UCSD-AML1 (cell line): Measurements from ENCODE around the gene UNC5A.
"Not testable (repeated sequence)": the region's sequence is repeated elsewhere in the genome, so short reads cannot be mapped to it uniquely, and the experiment has no call there.

Experiments
- DNase-seq: peaks from one replicate; lab custom pipeline; 2025; ENCODE audit not compliant: unreplicated experiment; lab: John Stamatoyannopoulos, UW

Gene UNC5A

DNA sequence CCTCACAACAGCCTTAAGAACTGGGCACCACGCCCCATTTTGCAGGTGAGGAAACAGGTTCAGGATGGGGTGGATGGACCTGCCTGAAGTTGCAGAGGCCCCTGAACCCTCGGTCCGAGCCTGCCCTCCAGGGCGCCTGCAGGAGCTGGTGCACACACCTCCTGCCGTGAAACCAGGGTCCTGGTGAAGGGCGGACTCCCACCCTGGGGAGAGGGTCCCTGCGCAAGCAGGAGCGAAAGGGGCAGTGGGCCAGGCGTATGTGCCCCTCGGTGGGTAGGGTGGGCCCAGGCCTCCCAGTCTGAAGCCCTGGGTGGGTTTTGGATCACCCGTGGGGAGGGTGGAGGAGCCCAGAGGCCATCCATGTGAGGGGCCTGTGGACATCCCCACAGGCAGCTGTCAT, 50.9 kb downstream of the UNC5A start:
- DNase-seq, result no peak

DNA sequence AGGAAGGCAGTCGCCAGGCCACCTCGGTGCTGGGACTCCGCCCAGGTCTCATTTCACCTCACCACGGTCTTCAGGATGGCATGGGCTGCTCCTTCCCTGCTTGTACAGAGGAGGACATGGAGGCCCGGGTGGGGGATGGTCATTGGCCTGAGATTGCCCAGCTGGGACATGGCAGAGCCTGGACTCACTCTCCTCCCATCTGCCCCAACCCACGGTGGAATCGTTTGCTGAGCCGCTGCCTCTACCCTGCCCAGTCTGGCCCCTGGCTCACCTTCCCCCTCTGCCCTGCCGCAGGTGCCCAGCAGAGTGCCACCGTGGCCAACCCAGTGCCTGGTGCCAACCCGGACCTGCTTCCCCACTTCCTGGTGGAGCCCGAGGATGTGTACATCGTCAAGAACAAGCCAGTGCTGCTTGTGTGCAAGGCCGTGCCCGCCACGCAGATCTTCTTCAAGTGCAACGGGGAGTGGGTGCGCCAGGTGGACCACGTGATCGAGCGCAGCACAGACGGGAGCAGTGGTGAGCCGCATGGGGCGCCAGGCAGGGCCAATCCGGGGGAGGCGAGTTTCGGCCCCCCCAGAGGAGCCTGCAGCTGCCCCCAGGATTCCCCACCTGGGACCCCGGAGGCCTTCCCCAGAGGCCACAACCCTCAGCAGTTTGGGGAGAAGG, 52.1 kb downstream of the UNC5A start:
- no peak for DNase-seq

DNA sequence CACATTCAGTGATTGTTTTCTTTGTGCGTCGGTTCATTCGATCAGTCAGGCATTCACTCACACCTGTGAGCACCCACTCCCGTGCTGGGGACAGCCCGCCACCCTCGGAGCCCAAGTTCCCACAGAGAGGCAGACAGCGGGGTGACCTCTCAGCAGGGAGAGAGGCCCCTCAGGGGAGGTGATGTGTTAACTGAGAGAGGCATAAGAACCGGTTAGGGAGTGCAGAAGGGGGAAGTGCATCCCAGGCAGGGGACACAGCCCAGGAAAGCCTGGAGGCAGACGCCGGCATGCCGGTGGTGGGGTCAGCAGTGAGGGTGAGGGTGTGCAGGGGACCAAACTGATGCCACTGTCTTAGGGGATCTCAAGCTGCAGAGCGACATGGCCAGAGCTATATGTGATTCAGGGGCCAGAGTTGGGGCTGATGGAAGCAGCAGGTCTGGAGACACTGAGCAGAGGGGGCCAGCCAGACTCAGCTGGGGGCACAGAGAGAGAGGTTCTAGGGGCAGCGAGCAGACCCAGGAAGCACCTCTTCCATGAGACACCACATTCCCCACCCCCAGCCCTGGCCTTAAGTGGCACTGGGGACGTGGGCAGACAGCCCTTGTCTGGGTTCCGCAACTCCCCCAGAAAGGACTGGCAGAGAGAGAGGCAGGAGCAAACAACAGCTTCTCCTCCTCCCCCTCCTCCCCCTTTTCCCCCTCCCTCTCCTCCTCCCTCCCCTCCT, 52.8 kb downstream of the UNC5A start:
- DNase-seq, result no peak

DNA sequence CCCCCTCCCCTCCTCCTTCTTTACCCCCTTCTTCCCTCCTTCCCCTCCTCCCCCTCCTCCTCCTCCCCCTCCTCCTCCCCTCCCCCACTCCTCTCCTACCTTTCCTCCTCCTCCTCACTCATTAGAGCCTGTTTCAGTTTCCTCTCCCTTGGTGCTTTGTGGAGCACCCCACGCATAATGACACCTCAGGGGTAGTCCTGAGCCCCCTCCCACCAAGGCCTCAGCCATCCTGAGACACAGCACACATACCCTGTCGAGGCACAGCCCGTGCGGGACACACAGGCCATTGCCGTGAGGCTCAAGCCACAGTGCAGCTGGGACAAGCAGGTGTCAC, 53.4 kb downstream of the UNC5A start:
- no peak for DNase-seq

DNA sequence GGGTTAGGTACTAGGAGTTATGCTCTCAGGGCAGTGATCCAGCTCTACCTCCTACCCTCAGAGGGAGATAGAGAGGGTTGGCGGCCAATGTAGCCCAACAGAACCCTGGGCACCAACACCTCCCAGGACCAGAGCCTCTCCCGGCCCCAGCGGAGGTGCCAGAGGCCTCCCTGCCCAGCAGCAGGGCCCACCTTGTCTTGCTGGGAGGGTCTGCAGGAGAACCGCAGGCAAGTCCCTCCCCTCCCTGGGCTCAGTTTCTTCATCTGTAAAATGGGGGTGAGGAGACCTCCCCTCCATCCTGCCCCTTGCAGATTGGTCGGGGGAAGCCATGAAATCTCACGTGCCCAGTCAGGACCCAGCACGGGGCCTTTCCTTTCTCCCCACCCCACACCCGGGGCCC, 54.4 kb downstream of the UNC5A start:
- no peak for DNase-seq

DNA sequence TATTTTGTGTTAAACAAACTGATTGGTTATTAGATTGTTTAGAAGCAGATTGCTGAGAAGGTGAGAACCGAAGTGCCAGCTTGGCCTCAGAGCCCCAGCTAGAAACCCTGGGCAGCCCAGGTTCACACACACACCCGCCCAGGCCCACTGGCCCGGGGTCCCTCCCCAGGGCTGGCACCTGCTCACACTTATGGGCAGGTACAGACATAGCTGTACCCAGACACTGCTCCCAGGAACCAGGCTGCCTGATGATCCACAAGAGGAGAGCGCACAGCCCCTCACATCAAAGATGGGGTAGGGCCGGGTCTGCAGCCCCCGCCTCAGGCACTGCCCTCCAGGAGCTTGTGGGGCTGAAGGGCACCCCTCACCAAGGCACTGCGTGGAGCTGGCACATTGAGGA, 55.6 kb downstream of the UNC5A start:
- no peak for DNase-seq

DNA sequence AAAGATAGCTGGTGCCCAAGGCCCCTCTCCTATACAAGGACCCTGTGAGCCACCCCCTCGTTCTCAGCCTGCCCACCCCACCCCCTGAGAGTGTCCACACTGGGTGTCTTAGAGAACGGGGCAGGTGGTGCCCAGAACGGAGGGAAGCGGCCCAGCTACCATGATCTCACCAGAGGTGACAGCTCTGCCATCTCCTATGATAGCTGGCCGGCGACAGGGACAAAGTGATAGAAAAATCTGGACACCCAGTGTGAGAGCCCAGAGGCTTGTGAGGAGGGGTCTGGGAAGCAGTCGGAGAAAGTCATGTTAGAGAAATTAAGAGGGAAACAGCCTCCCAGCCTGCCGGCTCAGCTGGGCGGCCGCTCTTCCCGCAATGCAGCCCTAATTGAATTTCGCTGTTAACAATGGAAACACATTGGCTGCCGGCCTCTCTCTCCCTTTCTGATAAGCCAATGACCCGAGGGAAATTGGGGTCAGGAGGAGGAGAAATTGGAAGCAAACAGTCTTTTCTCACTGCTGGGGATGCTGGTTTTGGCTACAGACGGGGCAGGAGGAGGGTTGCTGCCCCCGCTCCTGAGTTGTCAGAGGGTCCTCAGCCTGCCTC, 56.5 kb downstream of the UNC5A start:
- no peak for DNase-seq

DNA sequence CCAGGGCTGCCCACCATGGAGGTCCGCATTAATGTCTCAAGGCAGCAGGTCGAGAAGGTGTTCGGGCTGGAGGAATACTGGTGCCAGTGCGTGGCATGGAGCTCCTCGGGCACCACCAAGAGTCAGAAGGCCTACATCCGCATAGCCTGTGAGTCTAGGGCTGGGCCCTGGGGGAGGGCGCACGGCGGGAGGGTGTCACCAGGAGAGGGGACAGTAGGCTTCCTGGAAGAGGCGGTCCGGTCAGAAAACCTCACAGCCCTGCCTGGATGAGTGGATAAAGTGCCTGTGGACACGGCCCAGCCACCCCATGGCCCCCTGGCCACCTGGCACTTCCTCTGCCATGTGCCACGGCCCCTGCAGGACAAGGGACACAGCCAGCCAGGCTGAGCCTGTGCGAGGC, 57.8 kb downstream of the UNC5A start:
- DNase-seq, result no peak

DNA sequence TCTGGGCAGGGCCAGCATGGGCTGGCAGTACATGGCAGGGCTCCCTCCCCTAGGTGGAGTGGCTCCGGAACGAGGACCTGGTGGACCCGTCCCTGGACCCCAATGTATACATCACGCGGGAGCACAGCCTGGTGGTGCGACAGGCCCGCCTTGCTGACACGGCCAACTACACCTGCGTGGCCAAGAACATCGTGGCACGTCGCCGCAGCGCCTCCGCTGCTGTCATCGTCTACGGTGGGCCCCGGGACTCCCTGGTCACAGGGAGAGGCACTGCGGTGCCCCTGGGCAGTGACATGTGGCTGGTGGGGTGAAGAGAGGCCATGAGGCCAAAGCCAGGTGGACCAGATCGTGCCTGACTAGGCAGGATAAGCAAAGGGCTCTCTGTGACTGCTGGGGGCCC, 58.4 kb downstream of the UNC5A start:
- DNase-seq, result no peak

DNA sequence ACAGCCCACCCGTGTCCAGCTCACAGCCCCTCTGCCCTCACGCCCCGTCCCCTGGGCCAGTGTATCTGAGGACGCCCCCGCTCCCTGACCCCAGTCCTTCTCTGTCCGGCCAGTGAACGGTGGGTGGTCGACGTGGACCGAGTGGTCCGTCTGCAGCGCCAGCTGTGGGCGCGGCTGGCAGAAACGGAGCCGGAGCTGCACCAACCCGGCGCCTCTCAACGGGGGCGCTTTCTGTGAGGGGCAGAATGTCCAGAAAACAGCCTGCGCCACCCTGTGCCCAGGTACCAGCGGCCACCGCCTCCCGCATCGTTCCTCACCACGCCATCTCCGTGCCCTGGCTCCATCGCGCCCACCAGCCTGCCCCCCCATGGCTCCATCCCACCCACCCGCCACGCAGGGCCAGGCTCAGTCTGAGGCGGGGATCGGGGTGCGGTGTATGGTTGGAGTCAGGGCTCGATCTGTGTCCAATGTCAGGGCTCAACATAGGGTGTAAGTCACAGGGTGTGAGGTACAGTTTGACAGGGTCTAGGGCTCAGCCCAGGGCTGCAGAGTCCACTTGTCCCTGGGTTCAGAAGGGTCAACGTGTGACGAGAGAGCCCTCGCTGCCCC, 59.2 kb downstream of the UNC5A start:
- no peak for DNase-seq

DNA sequence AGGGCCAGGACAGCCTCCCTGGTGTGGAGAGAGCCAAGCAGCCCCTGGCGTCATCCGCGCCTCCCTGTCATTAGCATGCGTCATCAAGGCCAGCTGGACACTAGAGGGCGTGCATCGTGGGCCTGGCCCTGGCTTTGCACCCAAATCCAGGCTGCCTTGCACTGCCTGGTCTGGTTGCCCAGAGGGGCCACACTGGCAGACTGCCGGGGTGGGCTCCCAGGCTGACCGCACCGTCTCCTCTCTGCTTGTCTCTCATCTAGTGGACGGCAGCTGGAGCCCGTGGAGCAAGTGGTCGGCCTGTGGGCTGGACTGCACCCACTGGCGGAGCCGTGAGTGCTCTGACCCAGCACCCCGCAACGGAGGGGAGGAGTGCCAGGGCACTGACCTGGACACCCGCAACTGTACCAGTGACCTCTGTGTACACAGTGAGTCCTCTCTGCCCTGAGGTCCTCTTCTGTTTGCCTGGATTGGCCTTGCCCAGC, 59.8 kb downstream of the UNC5A start:
- no peak for DNase-seq

DNA sequence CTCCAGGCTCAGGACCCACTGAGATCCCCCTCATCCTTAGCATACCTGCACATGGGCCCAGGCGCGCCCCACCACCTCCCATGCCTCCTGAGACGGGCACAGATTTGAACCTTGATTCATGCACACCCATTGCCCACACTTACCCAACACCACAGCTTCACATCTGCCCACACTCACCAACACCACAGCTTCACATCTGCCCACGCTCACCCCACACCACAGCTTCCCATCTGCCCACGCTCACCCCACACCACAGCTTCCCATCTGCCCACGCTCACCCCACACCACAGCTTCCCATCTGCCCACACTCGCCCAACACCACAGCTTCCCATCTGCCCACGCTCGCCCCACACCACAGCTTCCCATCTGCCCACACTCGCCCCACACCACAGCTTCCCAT, 60.3 kb downstream of the UNC5A start:
- DNase-seq, result not testable (repeated sequence)

DNA sequence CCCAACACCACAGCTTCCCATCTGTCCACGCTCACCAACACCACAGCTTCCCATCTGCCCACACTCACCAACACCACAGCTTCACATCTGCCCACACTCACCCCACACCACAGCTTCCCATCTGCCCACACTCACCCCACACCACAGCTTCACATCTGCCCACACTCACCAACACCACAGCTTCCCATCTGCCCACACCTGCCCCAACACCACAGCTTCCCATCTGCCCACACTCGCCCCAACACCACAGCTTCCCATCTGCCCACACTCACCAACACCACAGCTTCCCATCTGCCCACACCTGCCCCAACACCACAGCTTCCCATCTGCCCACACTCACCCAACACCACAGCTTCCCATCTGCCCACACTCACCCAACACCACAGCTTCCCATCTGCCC, 62.2 kb downstream of the UNC5A start:
- not testable (repeated sequence) for DNase-seq

DNA sequence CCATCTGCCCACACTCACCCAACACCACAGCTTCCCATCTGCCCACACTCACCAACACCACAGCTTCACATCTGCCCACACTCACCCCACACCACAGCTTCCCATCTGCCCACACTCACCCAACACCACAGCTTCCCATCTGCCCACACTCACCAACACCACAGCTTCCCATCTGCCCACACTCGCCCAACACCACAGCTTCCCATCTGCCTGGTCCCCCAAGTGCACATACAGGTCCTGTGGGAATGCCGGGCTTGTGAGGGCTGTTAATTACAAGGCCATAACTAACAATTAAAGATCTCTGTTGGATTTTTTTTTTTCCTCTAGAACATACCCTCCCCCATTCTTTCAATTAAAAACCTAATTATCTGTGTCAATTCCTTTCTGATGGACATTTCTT, 62.7 kb downstream of the UNC5A start:
- not testable (repeated sequence) for DNase-seq

DNA sequence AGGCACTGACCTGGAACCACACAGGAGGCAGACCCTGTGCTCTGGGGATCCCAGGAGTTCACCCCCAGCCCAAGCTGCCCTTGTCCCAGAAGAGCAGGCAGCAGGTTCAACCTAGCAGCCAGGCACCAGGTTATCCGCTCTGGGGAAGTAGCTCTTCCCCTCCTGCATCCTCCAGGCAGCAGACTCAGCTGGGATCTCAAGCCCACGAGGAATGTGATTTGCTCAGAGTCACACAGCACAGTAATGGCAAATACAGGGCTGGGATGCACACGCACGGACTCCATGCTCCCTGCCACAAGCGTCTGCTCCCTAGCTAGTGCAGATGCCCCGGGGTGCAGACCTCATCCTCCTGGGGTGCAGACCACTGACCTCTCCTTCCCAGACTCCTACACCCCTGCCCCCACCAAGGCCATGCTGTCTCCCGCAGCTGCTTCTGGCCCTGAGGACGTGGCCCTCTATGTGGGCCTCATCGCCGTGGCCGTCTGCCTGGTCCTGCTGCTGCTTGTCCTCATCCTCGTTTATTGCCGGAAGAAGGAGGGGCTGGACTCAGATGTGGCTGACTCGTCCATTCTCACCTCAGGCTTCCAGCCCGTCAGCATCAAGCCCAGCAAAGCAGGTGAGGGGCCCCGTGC, 63.3 kb downstream of the UNC5A start:
- no peak for DNase-seq

DNA sequence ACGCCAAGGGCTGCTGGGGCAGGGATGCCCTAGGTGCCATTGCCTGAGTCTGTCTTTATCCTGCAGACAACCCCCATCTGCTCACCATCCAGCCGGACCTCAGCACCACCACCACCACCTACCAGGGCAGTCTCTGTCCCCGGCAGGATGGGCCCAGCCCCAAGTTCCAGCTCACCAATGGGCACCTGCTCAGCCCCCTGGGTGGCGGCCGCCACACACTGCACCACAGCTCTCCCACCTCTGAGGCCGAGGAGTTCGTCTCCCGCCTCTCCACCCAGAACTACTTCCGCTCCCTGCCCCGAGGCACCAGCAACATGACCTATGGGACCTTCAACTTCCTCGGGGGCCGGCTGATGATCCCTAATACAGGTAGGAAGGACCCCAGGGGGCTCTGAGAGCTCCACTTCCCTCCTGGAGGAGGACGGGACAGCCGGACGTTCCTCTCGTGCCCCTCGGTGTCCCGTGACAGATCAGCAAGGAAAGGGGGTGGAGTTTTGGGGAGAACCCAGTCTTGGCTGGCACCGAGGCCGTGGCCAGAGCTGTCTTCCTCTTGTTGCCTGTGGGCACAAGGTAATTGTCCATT, 63.9 kb downstream of the UNC5A start:
- DNase-seq, result no peak

DNA sequence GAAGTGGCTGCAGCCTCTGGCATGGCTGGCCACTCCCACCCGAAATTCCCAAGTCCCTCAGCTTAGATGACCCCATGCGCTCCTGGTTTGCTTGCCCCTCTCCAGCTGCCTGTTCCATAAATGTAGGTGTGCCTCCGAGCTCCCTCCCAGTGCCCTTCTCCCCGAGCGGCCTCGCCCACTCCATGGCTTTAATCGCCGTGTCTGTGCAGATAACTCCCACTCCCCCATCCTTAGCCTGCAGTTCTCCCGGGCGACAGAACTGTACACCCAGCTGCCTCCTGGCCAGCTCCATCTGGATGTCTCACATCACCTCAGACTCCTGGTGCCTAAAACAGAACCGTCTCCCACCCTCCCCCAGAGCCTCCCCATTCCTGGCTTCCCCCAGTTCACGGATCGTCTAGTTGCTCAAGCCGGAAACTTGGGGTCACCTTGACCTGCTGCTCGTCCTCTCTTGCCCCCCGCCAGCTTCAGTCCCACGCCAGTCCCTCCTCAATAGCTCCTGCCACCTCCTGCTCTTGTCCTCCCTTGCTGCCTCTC, 64.7 kb downstream of the UNC5A start:
- no peak for DNase-seq

DNA sequence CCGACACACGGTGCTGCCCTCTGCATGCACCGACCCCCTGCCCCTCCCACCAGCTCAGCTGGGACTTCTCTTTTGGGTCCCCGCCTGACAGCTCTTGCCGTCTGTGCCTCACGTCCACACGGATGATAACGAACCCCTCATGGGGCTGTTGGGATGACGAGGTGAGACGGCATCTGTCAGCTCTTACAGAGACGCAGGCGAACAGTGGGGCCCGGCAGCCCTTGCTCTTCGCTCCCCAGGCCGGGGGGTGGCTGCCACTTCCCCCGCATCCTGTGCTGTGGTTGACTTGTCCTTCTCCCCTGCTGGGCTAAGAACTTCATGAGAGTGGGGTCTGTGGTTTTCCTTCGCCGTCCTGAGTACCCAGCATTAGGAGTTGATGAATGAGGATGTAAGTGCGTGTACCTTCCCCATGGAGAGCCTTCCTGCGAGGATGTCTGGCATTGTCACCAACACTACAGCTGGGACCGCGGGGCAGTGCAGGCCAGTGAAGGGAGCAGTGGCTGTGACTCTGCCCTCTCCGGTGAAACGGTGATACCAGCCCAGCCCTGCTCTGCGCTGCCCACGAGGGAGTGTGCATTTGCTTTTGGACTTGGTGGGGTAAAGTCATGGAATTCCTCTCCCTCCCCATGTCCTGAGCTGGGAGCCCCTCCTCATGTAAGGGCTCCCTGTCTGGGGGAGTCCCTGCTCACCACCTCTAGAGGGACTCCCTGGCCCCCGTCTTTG, 65.6 kb downstream of the UNC5A start:
- DNase-seq, result peak; percentile 71

DNA sequence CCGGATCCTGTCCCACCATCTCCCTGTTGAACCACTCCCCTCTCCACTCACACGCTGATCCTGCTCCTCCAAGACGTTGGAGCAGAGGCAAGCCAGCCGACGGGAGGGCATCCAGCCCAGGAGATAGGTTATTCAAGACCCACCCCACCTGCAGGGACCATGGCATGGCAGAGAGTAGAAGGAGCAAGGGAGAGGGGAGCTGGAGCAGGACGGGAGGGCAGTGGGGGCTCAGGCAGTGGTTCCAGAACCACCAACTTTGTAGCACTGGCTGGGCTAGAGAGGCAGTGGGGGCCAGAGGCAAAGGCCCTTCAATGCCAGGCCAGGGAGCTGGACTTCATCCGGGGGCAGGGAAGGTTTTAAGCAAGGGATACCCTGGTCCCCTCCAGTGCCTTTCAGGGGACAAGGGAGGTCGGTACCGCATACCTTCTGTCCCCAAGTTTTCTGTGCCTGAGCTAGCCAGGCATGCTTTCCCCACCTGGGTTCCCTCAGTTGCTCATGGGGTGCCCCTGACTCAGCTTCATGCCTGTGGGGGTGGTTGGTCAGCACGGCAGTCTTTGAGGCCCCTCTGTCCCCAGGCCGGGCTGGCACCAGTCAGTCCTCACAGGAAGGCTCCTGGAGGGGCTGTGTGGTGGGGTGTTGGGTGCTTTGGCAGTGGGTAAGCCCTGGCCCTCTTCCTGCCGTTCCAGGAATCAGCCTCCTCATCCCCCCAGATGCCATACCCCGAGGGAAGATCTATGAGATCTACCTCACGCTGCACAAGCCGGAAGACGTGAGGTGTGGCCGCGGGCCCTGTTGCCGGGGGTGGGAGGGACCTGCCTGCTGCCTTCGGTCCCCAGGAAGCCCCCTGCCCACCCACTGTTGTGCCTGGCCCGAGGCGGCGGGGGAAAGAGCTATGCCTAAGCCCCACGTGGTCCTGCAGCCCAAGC, 66.4 kb downstream of the UNC5A start:
- no peak for DNase-seq
